Ovary (tissue), 3 donors: ENCODE results near the gene JSRP1.

Experiments
- CTCF ChIP-seq, 3 donors: fragments of 450-650 bp in 2 of 3; fragments of 200-600 bp in 1 of 3; IDR thresholded peaks; one replicate each; pipeline versions ENCODE4 v1.5.1 to v1.8.0; 2016 to 2022; ENCODE audit warnings: antibody characterized with exemption in 3 of 3, mild to moderate bottlenecking in 1 of 3
- EP300 ChIP-seq: sonication (generic); formaldehyde crosslinking; IDR thresholded peaks from one replicate; pipeline ENCODE4 v1.6.1; 2017; ENCODE audit warnings: antibody characterized with exemption
- POLR2A ChIP-seq: fragments of 450-650 bp; IDR thresholded peaks from one replicate; pipeline ENCODE4 v1.6.1; 2017; ENCODE audit warnings: antibody characterized with exemption, mild to moderate bottlenecking, moderate library complexity
- donor health status: DM: no; HTN: no; CAD: no.

GRCh38 chr19:2225415-2226050 is 30.7 kb downstream of the JSRP1 start:
- TF ChIP-seq CTCF (IDR thresholded peaks at IDR 0.05), result no peak
- TF ChIP-seq POLR2A, result no peak
- TF ChIP-seq EP300, result no peak
